GM12891 (cell line): ENCODE data around the gene BPIFB4.

ENCODE experiments used
- PAX5 ChIP-seq: IDR thresholded peaks from 2 replicates; pipeline ENCODE4 v1.6.1; 2011; ENCODE audit warnings: low read length, moderate library complexity, mild to moderate bottlenecking; ENCODE audit not compliant: insufficient read depth, severe bottlenecking
- POLR2A ChIP-seq: IDR thresholded peaks from 2 replicates; pipeline ENCODE4 v1.6.1; 2011; ENCODE audit warnings: low read depth, low read length, control low read depth
- POLR2AphosphoS5 ChIP-seq: IDR thresholded peaks from 2 replicates; pipeline ENCODE4 v1.6.1; 2011; ENCODE audit warnings: low read depth, low read length, control low read depth
- POU2F2 ChIP-seq: IDR thresholded peaks from 2 replicates; pipeline ENCODE4 v1.6.1; 2011; ENCODE audit warnings: low read depth, mild to moderate bottlenecking, control low read depth, low read length, moderate library complexity

DNA sequence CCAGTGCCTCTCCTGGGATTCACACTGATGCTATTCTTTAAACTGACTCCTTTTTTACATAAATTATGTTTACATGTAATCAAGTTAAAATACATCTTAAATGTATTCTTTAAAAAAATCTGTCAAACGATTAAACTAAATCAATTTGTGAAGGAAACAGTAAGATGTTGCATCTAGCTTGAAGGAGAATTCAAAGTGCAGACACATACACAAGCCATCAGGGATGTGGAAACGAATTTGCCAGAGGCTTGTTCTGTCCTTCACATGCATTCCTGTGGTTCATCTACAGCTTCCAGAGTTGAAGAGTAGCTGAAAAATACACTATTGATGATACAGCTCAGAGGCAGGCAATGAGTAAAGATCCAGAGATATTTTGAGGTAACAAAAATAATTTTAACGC, 33.0 kb upstream of the BPIFB4 start:
- TF ChIP-seq POLR2A (no peak), POLR2AphosphoS5 (no peak), PAX5 (no peak), POU2F2 (no peak)
